IMR-90 (cell line): ENCODE measurements around the gene TBC1D24.

Experiments
- BHLHE40 ChIP-seq: fragments of 150-350 bp; IDR thresholded peaks from 2 replicates; pipeline ENCODE4 v1.6.1; 2016; ENCODE audit warnings: mild to moderate bottlenecking, low read depth, low read length
- CEBPB ChIP-seq: IDR thresholded peaks from 2 replicates; pipeline ENCODE4 v1.6.1; 2012; ENCODE audit warnings: low read depth, low read length, improper control_type of control experiment
- ELK1 ChIP-seq: fragments of 150-350 bp; IDR thresholded peaks from 2 replicates; pipeline ENCODE4 v1.6.1; 2016; ENCODE audit warnings: low read depth, mild to moderate bottlenecking, low read length, moderate library complexity, borderline replicate concordance
- MAFK ChIP-seq: IDR thresholded peaks from 2 replicates; pipeline ENCODE4 v1.6.1; 2012; ENCODE audit warnings: low read depth, low read length, improper control_type of control experiment
- MAZ ChIP-seq: IDR thresholded peaks from 2 replicates; pipeline ENCODE4 v1.6.1; 2012; ENCODE audit warnings: low read depth, mild to moderate bottlenecking, low read length, improper control_type of control experiment, moderate library complexity, borderline replicate concordance
- NFE2L2 ChIP-seq: fragments of 150-350 bp; IDR thresholded peaks from 2 replicates; pipeline ENCODE4 v1.6.1; 2016; ENCODE audit warnings: low read depth, mild to moderate bottlenecking, low read length
- POLR2A ChIP-seq: IDR thresholded peaks from 2 replicates; pipeline ENCODE4 v1.6.1; 2012; ENCODE audit warnings: mild to moderate bottlenecking, low read depth, low read length
- RAD21 ChIP-seq: IDR thresholded peaks from 2 replicates; pipeline ENCODE4 v1.6.1; 2012; ENCODE audit warnings: low read length, improper control_type of control experiment
- RFX5 ChIP-seq: IDR thresholded peaks from 2 replicates; pipeline ENCODE4 v1.8.0; 2012; ENCODE audit warnings: low read depth, mild to moderate bottlenecking, low read length, moderate library complexity
- SMC3 ChIP-seq: fragments of 150-350 bp; IDR thresholded peaks from 2 replicates; pipeline ENCODE4 v1.6.1; 2016; ENCODE audit warnings: low read depth, mild to moderate bottlenecking, antibody characterized with exemption, low read length, moderate library complexity
- TF ChIP-seq, protein P1 (sequence below): conservative IDR thresholded peaks from 2 replicates; pipeline ENCODE4 v1.5.1; 2012; ENCODE audit warnings: mild to moderate bottlenecking, low read depth, low read length, improper control_type of control experiment
- TF ChIP-seq, protein P2 (sequence below): fragments of 150-350 bp; IDR thresholded peaks from 2 replicates; pipeline ENCODE4 v1.6.1; 2017; ENCODE audit warnings: mild to moderate bottlenecking, antibody characterized with exemption, low read length, low read depth

DNA sequence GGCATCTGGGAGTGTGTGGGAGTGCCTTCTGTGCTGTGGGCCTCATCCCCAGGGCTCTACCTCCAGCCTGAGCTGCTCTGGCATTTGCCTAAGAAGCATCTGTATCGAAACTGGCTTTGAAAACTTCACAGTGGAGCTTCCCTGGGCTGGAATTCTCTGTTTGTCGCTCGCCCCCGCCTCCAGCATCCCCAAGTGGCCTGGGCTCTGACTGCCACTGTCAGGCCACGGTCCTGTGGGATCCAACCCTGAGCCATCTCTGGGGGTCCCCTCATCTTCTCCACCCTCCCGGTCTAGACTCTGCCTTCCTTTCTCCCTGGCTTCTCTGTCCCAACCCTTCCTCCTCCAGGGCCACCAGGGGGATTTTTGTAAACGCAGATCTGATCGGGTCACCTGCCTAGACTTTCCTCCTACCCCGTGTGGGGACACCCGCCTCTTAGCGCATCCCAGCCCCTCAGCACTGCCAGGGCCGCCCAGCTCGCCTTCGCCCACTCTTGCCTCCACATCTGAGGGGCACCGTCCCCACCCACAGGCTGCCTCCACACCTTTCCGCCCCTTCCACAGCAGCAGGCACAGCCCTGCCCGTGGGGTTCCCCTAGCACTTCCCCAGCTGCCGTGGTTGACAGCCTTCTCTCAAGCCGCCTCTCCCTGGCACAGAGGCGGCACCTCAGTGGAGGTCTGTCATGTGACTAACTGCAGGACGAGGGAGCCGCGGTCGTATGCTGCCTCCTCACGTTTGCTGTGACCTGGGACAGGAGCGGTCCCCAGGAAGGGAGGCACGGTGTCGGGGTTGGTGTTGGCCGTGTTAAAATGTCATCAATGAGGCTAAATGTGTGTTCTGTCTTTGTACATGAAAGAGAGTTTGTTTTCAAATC, 12.0 kb downstream of the TBC1D24 start:
- TF ChIP-seq MAZ: no peak
- TF ChIP-seq, protein P1, sequence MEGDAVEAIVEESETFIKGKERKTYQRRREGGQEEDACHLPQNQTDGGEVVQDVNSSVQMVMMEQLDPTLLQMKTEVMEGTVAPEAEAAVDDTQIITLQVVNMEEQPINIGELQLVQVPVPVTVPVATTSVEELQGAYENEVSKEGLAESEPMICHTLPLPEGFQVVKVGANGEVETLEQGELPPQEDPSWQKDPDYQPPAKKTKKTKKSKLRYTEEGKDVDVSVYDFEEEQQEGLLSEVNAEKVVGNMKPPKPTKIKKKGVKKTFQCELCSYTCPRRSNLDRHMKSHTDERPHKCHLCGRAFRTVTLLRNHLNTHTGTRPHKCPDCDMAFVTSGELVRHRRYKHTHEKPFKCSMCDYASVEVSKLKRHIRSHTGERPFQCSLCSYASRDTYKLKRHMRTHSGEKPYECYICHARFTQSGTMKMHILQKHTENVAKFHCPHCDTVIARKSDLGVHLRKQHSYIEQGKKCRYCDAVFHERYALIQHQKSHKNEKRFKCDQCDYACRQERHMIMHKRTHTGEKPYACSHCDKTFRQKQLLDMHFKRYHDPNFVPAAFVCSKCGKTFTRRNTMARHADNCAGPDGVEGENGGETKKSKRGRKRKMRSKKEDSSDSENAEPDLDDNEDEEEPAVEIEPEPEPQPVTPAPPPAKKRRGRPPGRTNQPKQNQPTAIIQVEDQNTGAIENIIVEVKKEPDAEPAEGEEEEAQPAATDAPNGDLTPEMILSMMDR: peak; percentile 34; the same call in 1 of the 2 replicates
- TF ChIP-seq, protein P2, sequence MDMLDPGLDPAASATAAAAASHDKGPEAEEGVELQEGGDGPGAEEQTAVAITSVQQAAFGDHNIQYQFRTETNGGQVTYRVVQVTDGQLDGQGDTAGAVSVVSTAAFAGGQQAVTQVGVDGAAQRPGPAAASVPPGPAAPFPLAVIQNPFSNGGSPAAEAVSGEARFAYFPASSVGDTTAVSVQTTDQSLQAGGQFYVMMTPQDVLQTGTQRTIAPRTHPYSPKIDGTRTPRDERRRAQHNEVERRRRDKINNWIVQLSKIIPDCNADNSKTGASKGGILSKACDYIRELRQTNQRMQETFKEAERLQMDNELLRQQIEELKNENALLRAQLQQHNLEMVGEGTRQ: peak; percentile 58
- no peak for TF ChIP-seq ELK1
- no peak for TF ChIP-seq POLR2A
- peak; percentile 42 for TF ChIP-seq RAD21
- no peak for TF ChIP-seq CEBPB
- no peak for TF ChIP-seq RFX5
- no peak for TF ChIP-seq NFE2L2
- TF ChIP-seq BHLHE40: no peak
- peak; percentile 24; the same call in 1 of the 2 replicates for TF ChIP-seq SMC3
- TF ChIP-seq MAFK: no peak
